K562 (cell line): ENCODE measurements around the gene SLC4A2. TPM values are rescaled to one million over a fixed set of nuclear protein-coding genes. Genes with fewer than 3 reads are reported as not detected.

Experiments used
- ARNT ChIP-seq, 2 experiments: fragments of 450-650 bp; IDR thresholded peaks; 2 replicates each; pipeline ENCODE4 v1.6.1; 2016; ENCODE audit warnings: mild to moderate bottlenecking in 1 of 2
- BRD9 ChIP-seq: fragments of 450-650 bp; IDR thresholded peaks from 2 replicates; pipeline ENCODE4 v1.6.1; 2018; ENCODE audit warnings: low read depth; ENCODE audit not compliant: partially characterized antibody
- E2F4 ChIP-seq: sonication (generic); formaldehyde crosslinking; IDR thresholded peaks from 2 replicates; pipeline ENCODE4 v1.8.0; 2022; ENCODE audit warnings: mild to moderate bottlenecking, low read depth, missing genetic modification reagents
- GTF3C2 ChIP-seq: IDR thresholded peaks from 3 replicates; pipeline ENCODE4 v1.6.1; 2011; ENCODE audit warnings: borderline replicate concordance, mild to moderate bottlenecking, moderate library complexity; ENCODE audit not compliant: insufficient read length; ENCODE audit errors: extremely low read depth
- MTA1 ChIP-seq: fragments of 450-650 bp; IDR thresholded peaks from 2 replicates; pipeline ENCODE4 v1.6.1; 2017; ENCODE audit warnings: borderline replicate concordance
- MTA2 ChIP-seq: fragments of 450-650 bp; IDR thresholded peaks from 2 replicates; pipeline ENCODE4 v1.6.1; 2016; ENCODE audit warnings: low read depth
- NR4A1 ChIP-seq, 2 experiments: fragments of 250-450 bp in 1 of 2; fragments of 450-650 bp in 1 of 2; sonication (Bioruptor Pico) in 1 of 2; IDR thresholded peaks; 2 replicates each; pipeline versions ENCODE4 v1.4.0 to v1.6.1; 2016 to 2020; ENCODE audit warnings: mild to moderate bottlenecking in 2 of 2, missing compliant biosample characterization in 1 of 2, missing genetic modification characterization in 1 of 2, moderate library complexity in 1 of 2
- PTBP1 ChIP-seq: fragments of 200-400 bp; formaldehyde crosslinking; IDR thresholded peaks from 2 replicates; pipeline ENCODE4 v1.6.1; 2017; ENCODE audit warnings: low read depth, low read length
- SIN3A ChIP-seq, 2 experiments: fragments of 150-350 bp in 1 of 2; IDR thresholded peaks; 2 replicates each; pipeline ENCODE4 v1.6.1; 2011 to 2016; ENCODE audit warnings: borderline replicate concordance in 2 of 2, low read depth in 2 of 2, low read length in 2 of 2, mild to moderate bottlenecking in 2 of 2, moderate library complexity in 2 of 2; ENCODE audit not compliant: control insufficient read depth in 1 of 2
- SP1 ChIP-seq: sonication (generic); formaldehyde crosslinking; IDR thresholded peaks from 2 replicates; pipeline ENCODE4 v1.8.1; 2022; ENCODE audit warnings: mild to moderate bottlenecking, missing genetic modification reagents
- ZBTB17 ChIP-seq: fragments of 450-650 bp; formaldehyde crosslinking; IDR thresholded peaks from 2 replicates; pipeline ENCODE4 v1.4.0; 2020; ENCODE audit warnings: mild to moderate bottlenecking
- ZFP36 ChIP-seq: fragments of 150-350 bp; IDR thresholded peaks from 2 replicates; pipeline ENCODE4 v1.6.1; 2018; ENCODE audit warnings: low read length, low read depth; ENCODE audit not compliant: partially characterized antibody
- polyA plus RNA-seq, 8 experiments: library from polyadenylated mRNA; depleted of rRNA in 4 of 8; stranded (reverse) in 5 of 8; unstranded in 3 of 8; fragments of >200 nt; fragmentation: Nextera tagmentation in 2 of 8; fragmentation: Illumina TruSeq in 1 of 8; extraction: Ambion mirVana in 2 of 8; extraction: Trizol in 1 of 8; gene quantifications; 2 replicates each; pipeline versions ENCODE4 v1.2.1 to v1.2.3, GENCODE V29; 2011 to 2014; ENCODE audit warnings: inconsistent platforms in 1 of 8, missing spikeins in 1 of 8
- total RNA-seq, 7 experiments: library from RNA; depleted of rRNA in 6 of 7; stranded (reverse); fragments of >200 nt in 6 of 7; fragmentation: Illumina TruSeq in 2 of 7; extraction: Trizol in 2 of 7; gene quantifications; 2 replicates each; pipeline versions ENCODE4 v1.2.1 to v1.2.3, GENCODE V29; 2011 to 2021; ENCODE audit warnings: low replicate concordance in 1 of 7
- TF ChIP-seq, protein P1 (sequence below): fragments of 450-650 bp; IDR thresholded peaks from 2 replicates; pipeline ENCODE4 v1.6.1; 2018; ENCODE audit warnings: mild to moderate bottlenecking, low read depth; ENCODE audit not compliant: partially characterized antibody
- TF ChIP-seq, protein P2 (sequence below): sonication (generic); formaldehyde crosslinking; IDR thresholded peaks from 2 replicates; pipeline ENCODE4 v1.8.1; 2022; ENCODE audit warnings: missing genetic modification reagents
- TF ChIP-seq, protein P3 (sequence below), 2 experiments: fragments of 150-350 bp in 1 of 2; IDR thresholded peaks; 2 replicates each; pipeline ENCODE4 v1.6.1; 2012 to 2016; ENCODE audit warnings: low read depth in 2 of 2, low read length in 2 of 2, mild to moderate bottlenecking in 1 of 2, moderate library complexity in 1 of 2

The SLC4A2 gene
- total and polyA plus RNA-seq, 9 of the 15 experiments (the other 6 are each of a cell fraction or from before 2014, with no cell fraction given) = 11.4 to 375 (median 130) TPM

DNA sequence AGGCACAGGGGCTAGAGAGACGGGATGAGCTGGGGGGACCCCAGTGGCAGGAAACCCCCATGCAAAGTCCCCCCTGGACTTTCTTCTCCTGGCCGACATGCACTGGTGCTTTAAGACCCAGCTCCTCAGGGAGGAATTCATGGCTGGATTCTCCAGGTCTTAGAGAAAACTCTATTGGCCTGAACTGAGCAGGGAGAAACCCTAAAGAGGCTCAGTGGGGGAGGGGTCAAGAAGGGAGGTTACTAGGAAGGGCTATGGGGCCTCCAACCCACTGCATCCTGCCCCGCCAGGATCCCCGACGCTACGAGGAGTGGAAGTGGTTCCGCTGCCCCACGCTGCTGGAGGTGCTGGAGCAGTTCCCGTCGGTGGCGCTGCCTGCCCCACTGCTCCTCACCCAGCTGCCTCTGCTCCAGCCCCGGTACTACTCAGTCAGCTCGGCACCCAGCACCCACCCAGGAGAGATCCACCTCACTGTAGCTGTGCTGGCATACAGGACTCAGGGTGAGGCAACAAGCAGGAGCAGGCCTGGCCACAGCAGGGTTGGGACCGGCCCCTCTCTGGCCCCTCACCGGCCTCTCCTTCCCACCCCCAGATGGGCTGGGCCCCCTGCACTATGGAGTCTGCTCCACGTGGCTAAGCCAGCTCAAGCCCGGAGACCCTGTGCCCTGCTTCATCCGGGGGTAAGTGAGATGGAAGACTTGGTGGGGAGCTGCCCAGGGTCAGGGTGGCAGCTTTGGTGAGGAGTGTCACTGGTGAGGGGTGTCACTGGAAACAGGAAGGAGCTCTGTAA lies 48.9 kb upstream of the SLC4A2 start (continued):
- TF ChIP-seq, protein P1, sequence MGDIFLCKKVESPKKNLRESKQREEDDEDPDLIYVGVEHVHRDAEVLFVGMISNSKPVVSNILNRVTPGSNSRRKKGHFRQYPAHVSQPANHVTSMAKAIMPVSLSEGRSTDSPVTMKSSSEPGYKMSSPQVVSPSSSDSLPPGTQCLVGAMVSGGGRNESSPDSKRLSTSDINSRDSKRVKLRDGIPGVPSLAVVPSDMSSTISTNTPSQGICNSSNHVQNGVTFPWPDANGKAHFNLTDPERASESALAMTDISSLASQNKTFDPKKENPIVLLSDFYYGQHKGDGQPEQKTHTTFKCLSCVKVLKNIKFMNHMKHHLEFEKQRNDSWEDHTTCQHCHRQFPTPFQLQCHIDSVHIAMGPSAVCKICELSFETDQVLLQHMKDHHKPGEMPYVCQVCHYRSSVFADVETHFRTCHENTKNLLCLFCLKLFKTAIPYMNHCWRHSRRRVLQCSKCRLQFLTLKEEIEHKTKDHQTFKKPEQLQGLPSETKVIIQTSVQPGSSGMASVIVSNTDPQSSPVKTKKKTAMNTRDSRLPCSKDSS = no peak
- TF ChIP-seq MTA1 = no peak
- peak in 1 of 2 experiments; percentile 82; a peak in 3 of 4 replicates for TF ChIP-seq SIN3A (IDR thresholded peaks at IDR 0.05; ENCODE audit: borderline replicate concordance in 2 of 2, control insufficient read depth in 1 of 2, low read depth in 2 of 2, low read length in 2 of 2)
- TF ChIP-seq, protein P2, sequence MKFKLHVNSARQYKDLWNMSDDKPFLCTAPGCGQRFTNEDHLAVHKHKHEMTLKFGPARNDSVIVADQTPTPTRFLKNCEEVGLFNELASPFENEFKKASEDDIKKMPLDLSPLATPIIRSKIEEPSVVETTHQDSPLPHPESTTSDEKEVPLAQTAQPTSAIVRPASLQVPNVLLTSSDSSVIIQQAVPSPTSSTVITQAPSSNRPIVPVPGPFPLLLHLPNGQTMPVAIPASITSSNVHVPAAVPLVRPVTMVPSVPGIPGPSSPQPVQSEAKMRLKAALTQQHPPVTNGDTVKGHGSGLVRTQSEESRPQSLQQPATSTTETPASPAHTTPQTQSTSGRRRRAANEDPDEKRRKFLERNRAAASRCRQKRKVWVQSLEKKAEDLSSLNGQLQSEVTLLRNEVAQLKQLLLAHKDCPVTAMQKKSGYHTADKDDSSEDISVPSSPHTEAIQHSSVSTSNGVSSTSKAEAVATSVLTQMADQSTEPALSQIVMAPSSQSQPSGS = no peak
- no peak for TF ChIP-seq E2F4
- no peak for TF ChIP-seq ARNT (IDR thresholded peaks at IDR 0.05)
- no peak; the same call in 1 of the 2 replicates for TF ChIP-seq NR4A1 (CRISPR knock-in tag; IDR thresholded peaks at IDR 0.05)
- TF ChIP-seq NR4A1 (tag; IDR thresholded peaks at IDR 0.05) = peak; percentile 88
- TF ChIP-seq ZBTB17 (CRISPR knock-in tag) = no peak; the same call in 1 of the 2 replicates
- TF ChIP-seq ZFP36 = no peak
- no peak for TF ChIP-seq GTF3C2
- no peak for TF ChIP-seq PTBP1
- peak; percentile 78 for TF ChIP-seq SP1 (CRISPR knock-in tag)
- TF ChIP-seq BRD9 = no peak
- TF ChIP-seq MTA2 = no peak
- TF ChIP-seq, protein P3, sequence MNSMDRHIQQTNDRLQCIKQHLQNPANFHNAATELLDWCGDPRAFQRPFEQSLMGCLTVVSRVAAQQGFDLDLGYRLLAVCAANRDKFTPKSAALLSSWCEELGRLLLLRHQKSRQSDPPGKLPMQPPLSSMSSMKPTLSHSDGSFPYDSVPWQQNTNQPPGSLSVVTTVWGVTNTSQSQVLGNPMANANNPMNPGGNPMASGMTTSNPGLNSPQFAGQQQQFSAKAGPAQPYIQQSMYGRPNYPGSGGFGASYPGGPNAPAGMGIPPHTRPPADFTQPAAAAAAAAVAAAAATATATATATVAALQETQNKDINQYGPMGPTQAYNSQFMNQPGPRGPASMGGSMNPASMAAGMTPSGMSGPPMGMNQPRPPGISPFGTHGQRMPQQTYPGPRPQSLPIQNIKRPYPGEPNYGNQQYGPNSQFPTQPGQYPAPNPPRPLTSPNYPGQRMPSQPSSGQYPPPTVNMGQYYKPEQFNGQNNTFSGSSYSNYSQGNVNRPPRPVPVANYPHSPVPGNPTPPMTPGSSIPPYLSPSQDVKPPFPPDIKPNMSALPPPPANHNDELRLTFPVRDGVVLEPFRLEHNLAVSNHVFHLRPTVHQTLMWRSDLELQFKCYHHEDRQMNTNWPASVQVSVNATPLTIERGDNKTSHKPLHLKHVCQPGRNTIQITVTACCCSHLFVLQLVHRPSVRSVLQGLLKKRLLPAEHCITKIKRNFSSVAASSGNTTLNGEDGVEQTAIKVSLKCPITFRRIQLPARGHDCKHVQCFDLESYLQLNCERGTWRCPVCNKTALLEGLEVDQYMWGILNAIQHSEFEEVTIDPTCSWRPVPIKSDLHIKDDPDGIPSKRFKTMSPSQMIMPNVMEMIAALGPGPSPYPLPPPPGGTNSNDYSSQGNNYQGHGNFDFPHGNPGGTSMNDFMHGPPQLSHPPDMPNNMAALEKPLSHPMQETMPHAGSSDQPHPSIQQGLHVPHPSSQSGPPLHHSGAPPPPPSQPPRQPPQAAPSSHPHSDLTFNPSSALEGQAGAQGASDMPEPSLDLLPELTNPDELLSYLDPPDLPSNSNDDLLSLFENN (IDR thresholded peaks at IDR 0.05; ENCODE audit: low read depth in 2 of 2, low read length in 2 of 2) = no peak
